H9 (cell line): ENCODE measurements around the gene LEPR. TPM values are rescaled to one million over a fixed set of nuclear protein-coding genes. Genes with fewer than 3 reads are reported as not detected.

Experiments
- DNase-seq: peaks from one replicate; pipeline ENCODE4 v3.0.0-alpha.2; 2017
- H2AFZ ChIP-seq: one replicate; pipeline ENCODE4 v1.6.1; 2013; ENCODE audit warnings: mild to moderate bottlenecking, low read length, control low read depth, moderate library complexity
- H2AK5ac ChIP-seq: 2 replicates; pipeline ENCODE4 v1.6.1; 2013; ENCODE audit warnings: low read length, control low read depth, mixed read lengths; ENCODE audit not compliant: insufficient read length
- H2BK120ac ChIP-seq: one replicate; pipeline ENCODE4 v1.6.1; 2013; ENCODE audit warnings: low read depth, mild to moderate bottlenecking, low read length, control low read depth, inconsistent platforms; ENCODE audit not compliant: poor library complexity, severe bottlenecking
- H2BK12ac ChIP-seq: 2 replicates; pipeline ENCODE4 v1.6.1; 2013; ENCODE audit warnings: low read length, control low read depth, mixed read lengths, low read depth; ENCODE audit not compliant: insufficient read length
- H2BK15ac ChIP-seq: 2 replicates; pipeline ENCODE4 v1.6.1; 2013; ENCODE audit warnings: low read depth, low read length, control low read depth
- H2BK20ac ChIP-seq: one replicate; pipeline ENCODE4 v1.6.1; 2013; ENCODE audit warnings: low read depth, mild to moderate bottlenecking, low read length, control low read depth, inconsistent platforms; ENCODE audit not compliant: poor library complexity, severe bottlenecking
- H2BK5ac ChIP-seq: 2 replicates; pipeline ENCODE4 v1.6.1; 2013; ENCODE audit warnings: low read length, control low read depth, mixed read lengths; ENCODE audit not compliant: insufficient read length
- H3K14ac ChIP-seq: 2 replicates; pipeline ENCODE4 v1.6.1; 2013; ENCODE audit warnings: low read length, control low read depth; ENCODE audit not compliant: insufficient read depth
- H3K18ac ChIP-seq: 2 replicates; pipeline ENCODE4 v1.6.1; 2013; ENCODE audit warnings: low read depth, mild to moderate bottlenecking, mixed read lengths, low read length, control low read depth; ENCODE audit not compliant: insufficient read length
- H3K23ac ChIP-seq: 2 replicates; pipeline ENCODE4 v1.6.1; 2013; ENCODE audit warnings: low read length, control low read depth, mixed read lengths, low read depth; ENCODE audit not compliant: insufficient read length
- H3K23me2 ChIP-seq: 2 replicates; pipeline ENCODE4 v1.6.1; 2013; ENCODE audit warnings: low read depth, mild to moderate bottlenecking, mixed read lengths, low read length, control low read depth; ENCODE audit not compliant: insufficient read length, poor library complexity, severe bottlenecking
- H3K27ac ChIP-seq: 2 replicates; pipeline ENCODE4 v1.5.1; 2013; ENCODE audit warnings: low read length, control low read depth, mixed read lengths, low read depth; ENCODE audit not compliant: insufficient read length
- H3K27me3 ChIP-seq: 2 replicates; pipeline ENCODE4 v1.6.1; 2013; ENCODE audit warnings: low read length, control low read depth, inconsistent platforms; ENCODE audit not compliant: insufficient read depth
- H3K4ac ChIP-seq: 2 replicates; pipeline ENCODE4 v1.6.1; 2013; ENCODE audit warnings: low read depth, mild to moderate bottlenecking, control low read depth, inconsistent platforms, low read length, moderate library complexity
- H3K4me1 ChIP-seq: 2 replicates; pipeline ENCODE4 v1.6.1; 2013; ENCODE audit warnings: low read length, control low read depth, inconsistent platforms; ENCODE audit not compliant: insufficient read depth
- H3K4me2 ChIP-seq: 2 replicates; pipeline ENCODE4 v1.6.1; 2013; ENCODE audit warnings: low read length, control low read depth, mixed read lengths; ENCODE audit not compliant: insufficient read length, insufficient read depth
- H3K56ac ChIP-seq: 2 replicates; pipeline ENCODE4 v1.6.1; 2013; ENCODE audit warnings: low read depth, mild to moderate bottlenecking, mixed read lengths, low read length, control low read depth; ENCODE audit not compliant: insufficient read length
- H3K79me1 ChIP-seq: 2 replicates; pipeline ENCODE4 v1.6.1; 2013; ENCODE audit warnings: low read depth, mild to moderate bottlenecking, moderate library complexity, low read length, control low read depth, inconsistent platforms; ENCODE audit not compliant: insufficient read depth, poor library complexity, severe bottlenecking
- H3K79me2 ChIP-seq: 2 replicates; pipeline ENCODE4 v1.6.1; 2013; ENCODE audit warnings: low read length, control low read depth, inconsistent platforms; ENCODE audit not compliant: insufficient read depth
- H3K9ac ChIP-seq: 2 replicates; pipeline ENCODE4 v1.6.1; 2013; ENCODE audit warnings: low read length, control low read depth, mixed read lengths; ENCODE audit not compliant: insufficient read length; ENCODE audit errors: extremely low read depth
- H3K9me3 ChIP-seq: one replicate; pipeline ENCODE4 v1.6.1; 2013; ENCODE audit warnings: low read depth, low read length, inconsistent platforms; ENCODE audit not compliant: control insufficient read depth
- H3T11ph ChIP-seq: one replicate; pipeline ENCODE4 v1.6.1; 2013; ENCODE audit warnings: mild to moderate bottlenecking, low read length, control low read depth, inconsistent platforms
- H4K20me1 ChIP-seq: one replicate; pipeline ENCODE4 v1.6.1; 2013; ENCODE audit not compliant: control insufficient read depth, insufficient read length, insufficient read depth
- H4K5ac ChIP-seq: 2 replicates; pipeline ENCODE4 v1.6.1; 2013; ENCODE audit warnings: low read depth, mild to moderate bottlenecking, mixed read lengths, low read length, control low read depth; ENCODE audit not compliant: insufficient read length
- H4K8ac ChIP-seq: replicated peaks from 2 replicates; pipeline ENCODE4 v1.6.1; 2013; ENCODE audit warnings: low read length, control low read depth, mixed read lengths, low read depth; ENCODE audit not compliant: insufficient read length
- H4K91ac ChIP-seq: 2 replicates; pipeline ENCODE4 v1.6.1; 2013; ENCODE audit warnings: low read depth, mild to moderate bottlenecking, moderate library complexity, mixed read lengths, low read length, control low read depth; ENCODE audit not compliant: insufficient read length
- H3K27ac Mint-ChIP-seq, 3 experiments: 2 replicates in 2 of 3; 3 replicates in 1 of 3; pipeline ENCODE4 v1.8.0; 2020 to 2021; ENCODE audit warnings: mixed read lengths in 3 of 3, mild to moderate bottlenecking in 1 of 3, moderate library complexity in 1 of 3
- H3K27me3 Mint-ChIP-seq: 2 replicates; pipeline ENCODE4 v1.8.0; 2021; ENCODE audit warnings: low read depth, mild to moderate bottlenecking, moderate library complexity, mixed read lengths
- H3K36me3 Mint-ChIP-seq, 3 experiments: 2 replicates in 2 of 3; 3 replicates in 1 of 3; pipeline ENCODE4 v1.8.0; 2020 to 2021; ENCODE audit warnings: low read depth in 3 of 3, mixed read lengths in 3 of 3; ENCODE audit not compliant: insufficient read depth in 1 of 3
- H3K4me1 Mint-ChIP-seq, 2 experiments: 2 replicates each; pipeline ENCODE4 v1.8.0; 2020; ENCODE audit warnings: mixed read lengths in 2 of 2
- H3K4me3 Mint-ChIP-seq, 2 experiments: 2 replicates in 1 of 2; 3 replicates in 1 of 2; pipeline ENCODE4 v1.8.0; 2020 to 2021; ENCODE audit warnings: mild to moderate bottlenecking in 2 of 2, mixed read lengths in 2 of 2, moderate library complexity in 1 of 2
- H3K9me3 Mint-ChIP-seq, 2 experiments: 2 replicates in 1 of 2; 3 replicates in 1 of 2; pipeline ENCODE4 v1.8.0; 2020; ENCODE audit warnings: mild to moderate bottlenecking in 2 of 2, mixed read lengths in 2 of 2, moderate library complexity in 1 of 2
- CTCF ChIP-seq: fragments of 200-600 bp; sonication (generic); conservative IDR thresholded peaks from 3 replicates; pipeline ENCODE4 v1.8.0; 2021; ENCODE audit warnings: antibody characterized with exemption, mild to moderate bottlenecking
- WGBS: extraction: QIAGEN DNeasy Blood & Tissue Kit; methylation state at CpG from one replicate; pipeline ENCODE4 v1.1.7; 2013; ENCODE audit warnings: missing lambda C conversion rate, low lambda C conversion rate, mixed read lengths; ENCODE audit not compliant: insufficient read length; ENCODE audit errors: extremely low coverage; 5-methylcytosine and 5-hydroxymethylcytosine counted together
- total RNA-seq: library from RNA; stranded (reverse); gene quantifications from 2 replicates; pipeline ENCODE4 v1.2.1, GENCODE V29; 2021

The LEPR gene
- total RNA-seq, 1 experiment from 2014 or later: 3.3 TPM

- no peak overlapping the region for H3K23ac ChIP-seq
- WGBS: no CpG with 5 or more reads among the region's 1 CpG
Observed at GRCh38 chr1:65409314-65409713, 11.2 kb upstream of the LEPR start.

More at GRCh38 chr1:65409314-65409713, 11.2 kb upstream of the LEPR start:
- TF ChIP-seq CTCF: no peak
- Histone ChIP-seq H4K5ac (no peak overlapping the region), H3K9ac (no peak overlapping the region), H4K91ac (no peak overlapping the region), H3K18ac (no peak overlapping the region), H2AFZ (no peak overlapping the region), H3K79me1 (no peaks in the 10 kb centered on the region), H2AK5ac (no peak overlapping the region), H3K4me1 (peaks cover 3% of the 10 kb centered on the region; the same call in 1 of the 2 replicates), H2BK12ac (no peak overlapping the region), H4K20me1 (no peaks in the 10 kb centered on the region), H3T11ph (no peak overlapping the region), H3K9me3 (no peaks in the 10 kb centered on the region), H2BK5ac (no peak overlapping the region), H3K27me3 (no peaks in the 10 kb centered on the region), H3K56ac (no peak overlapping the region), H2BK15ac (no peak overlapping the region), H2BK20ac (no peak overlapping the region), H3K14ac (no peak overlapping the region), H3K79me2 (no peaks in the 10 kb centered on the region), H2BK120ac (no peak overlapping the region), H4K8ac (no peak overlapping the region), H3K4me2 (no peak overlapping the region), H3K4ac (no peak overlapping the region), H3K27ac (no peak overlapping the region), H3K23me2 (no peaks in the 10 kb centered on the region)
- peak overlapping the region in 2 of 3 experiments; percentile 8 to 41; a peak in 2 of 7 replicates for H3K27ac Mint-ChIP-seq
- no peaks in the 10 kb centered on the region for H3K27me3 Mint-ChIP-seq
- H3K9me3 Mint-ChIP-seq: no peaks in the 10 kb centered on the region
- no peak for DNase-seq
- H3K4me3 Mint-ChIP-seq: no peak overlapping the region
- no peaks in the 10 kb centered on the region for H3K36me3 Mint-ChIP-seq
- peaks cover 12 to 21% of the 10 kb centered on the region in 2 experiments for H3K4me1 Mint-ChIP-seq
